Stimulated activated CD8-positive, alpha-beta memory T cell treated with anti-CD3 and anti-CD28 coated beads, Interleukin-4, amount 100 ng/mL, for 24 hours (primary cell): ENCODE measurements around the gene C10orf95.

Experiments used
- DNase-seq: peaks from one replicate; pipeline ENCODE4 v3.0.0-alpha.2; 2020; ENCODE audit warnings: low read depth

The C10orf95 gene

DNA sequence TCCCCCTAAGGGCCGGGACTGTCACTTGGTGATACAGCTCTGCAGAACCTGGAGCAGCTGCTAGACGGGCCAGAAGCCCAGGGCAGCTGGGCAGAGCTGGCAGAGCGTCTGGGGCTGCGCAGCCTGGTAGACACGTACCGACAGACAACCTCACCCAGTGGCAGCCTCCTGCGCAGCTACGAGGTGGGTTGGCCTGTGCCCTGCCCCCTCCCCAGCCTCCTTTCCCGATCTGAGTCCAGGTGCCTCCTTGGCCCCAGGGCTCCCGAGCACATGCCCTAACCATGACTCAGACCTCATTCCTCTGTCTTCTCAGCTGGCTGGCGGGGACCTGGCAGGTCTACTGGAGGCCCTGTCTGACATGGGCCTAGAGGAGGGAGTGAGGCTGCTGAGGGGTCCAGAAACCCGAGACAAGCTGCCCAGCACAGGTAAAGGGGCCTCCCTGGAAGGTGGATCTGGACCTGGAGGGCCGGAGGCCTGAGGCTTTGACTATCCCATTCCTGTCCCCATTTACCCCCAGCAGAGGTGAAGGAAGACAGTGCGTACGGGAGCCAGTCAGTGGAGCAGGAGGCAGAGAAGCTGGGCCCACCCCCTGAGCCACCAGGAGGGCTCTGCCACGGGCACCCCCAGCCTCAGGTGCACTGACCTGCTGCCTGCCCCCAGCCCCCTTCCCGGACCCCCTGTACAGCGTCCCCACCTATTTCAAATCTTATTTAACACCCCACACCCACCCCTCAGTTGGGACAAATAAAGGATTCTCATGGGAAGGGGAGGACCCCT lies 49.4 kb downstream of the C10orf95 start:
- DNase-seq = no peak

DNA sequence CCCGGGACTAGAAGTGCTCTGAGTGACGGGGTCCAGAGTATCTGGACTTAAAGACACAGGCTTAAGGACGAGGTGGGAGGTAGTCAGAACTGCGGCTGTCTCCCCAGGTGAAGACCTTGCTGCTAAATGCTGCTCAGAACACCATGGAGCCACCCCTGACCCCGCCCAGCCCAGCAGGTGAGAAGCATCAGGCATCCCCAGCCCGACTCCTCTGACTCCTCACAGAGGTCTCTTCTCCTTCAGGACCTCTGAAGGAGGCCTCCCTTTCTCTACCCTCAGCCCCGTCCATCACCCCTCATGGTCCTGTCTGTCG lies 50.0 kb downstream of the C10orf95 start:
- no peak for DNase-seq

DNA sequence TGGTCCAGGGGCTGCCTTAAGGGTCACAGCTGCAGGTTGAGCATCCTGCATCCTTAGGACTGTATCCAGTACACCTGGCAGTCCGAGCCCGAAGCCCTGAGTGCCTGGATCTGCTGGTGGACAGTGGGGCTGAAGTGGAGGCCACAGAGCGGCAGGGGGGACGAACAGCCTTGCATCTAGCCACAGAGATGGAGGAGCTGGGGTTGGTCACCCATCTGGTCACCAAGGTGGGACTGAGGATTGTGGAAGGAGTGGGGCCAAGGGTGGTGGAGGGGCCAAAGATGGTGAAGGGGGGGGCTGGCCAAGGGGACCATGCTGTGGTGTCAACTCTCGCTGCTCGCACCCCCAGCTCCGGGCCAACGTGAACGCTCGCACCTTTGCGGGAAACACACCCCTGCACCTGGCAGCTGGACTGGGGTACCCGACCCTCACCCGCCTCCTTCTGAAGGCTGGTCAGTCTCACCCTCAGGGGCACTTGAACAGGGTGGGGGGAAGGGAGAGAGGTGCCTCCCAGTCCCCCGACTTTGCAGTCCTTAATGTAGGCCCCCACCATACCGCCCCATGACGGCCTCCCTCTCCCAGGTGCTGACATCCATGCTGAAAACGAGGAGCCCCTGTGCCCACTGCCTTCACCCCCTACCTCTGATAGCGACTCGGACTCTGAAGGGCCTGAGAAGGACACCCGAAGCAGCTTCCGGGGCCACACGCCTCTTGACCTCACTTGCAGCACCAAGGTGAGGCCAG lies 50.6 kb downstream of the C10orf95 start:
- no peak for DNase-seq

DNA sequence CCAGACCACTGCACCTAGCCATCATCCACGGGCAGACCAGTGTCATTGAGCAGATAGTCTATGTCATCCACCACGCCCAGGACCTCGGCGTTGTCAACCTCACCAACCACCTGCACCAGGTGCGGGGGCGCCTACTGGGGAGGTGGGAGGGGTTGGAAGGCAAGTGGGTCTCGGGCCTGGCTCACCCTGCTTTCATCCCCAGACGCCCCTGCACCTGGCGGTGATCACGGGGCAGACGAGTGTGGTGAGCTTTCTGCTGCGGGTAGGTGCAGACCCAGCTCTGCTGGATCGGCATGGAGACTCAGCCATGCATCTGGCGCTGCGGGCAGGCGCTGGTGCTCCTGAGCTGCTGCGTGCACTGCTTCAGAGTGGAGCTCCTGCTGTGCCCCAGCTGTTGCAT lies 51.3 kb downstream of the C10orf95 start:
- DNase-seq = no peak
